Uterus (tissue), 4 donors: ENCODE measurements around the gene ADAM33. TPM values are rescaled to one million over a fixed set of nuclear protein-coding genes. Genes with fewer than 3 reads are reported as not detected.

Experiments
- DNase-seq, 2 donors: peaks; one replicate each; pipeline ENCODE4 v3.0.0-alpha.2; 2019 to 2020
- H3K27ac ChIP-seq, 2 donors: fragments of 200-600 bp; sonication (generic); 1 replicate in 1 of 2; 2 replicates in 1 of 2; pipeline ENCODE4 v1.5.1; 2016 to 2018
- H3K27me3 ChIP-seq, 2 donors: fragments of 200-600 bp; sonication (generic); one replicate each; pipeline ENCODE4 v1.5.1; 2018 to 2019; ENCODE audit warnings: control low read depth in 1 of 2
- H3K36me3 ChIP-seq, 2 donors: fragments of 200-600 bp; sonication (generic); one replicate each; pipeline ENCODE4 v1.5.1; 2019; ENCODE audit warnings: control low read depth in 1 of 2
- H3K4me1 ChIP-seq, 2 donors: fragments of 200-600 bp; sonication (generic); one replicate each; pipeline ENCODE4 v1.5.1; 2018 to 2019; ENCODE audit warnings: control low read depth in 1 of 2
- H3K4me3 ChIP-seq, 2 donors: fragments of 200-600 bp; sonication (generic); 1 replicate in 1 of 2; 2 replicates in 1 of 2; pipeline ENCODE4 v1.5.1; 2018 to 2019; ENCODE audit warnings: mild to moderate bottlenecking in 1 of 2
- H3K9me3 ChIP-seq, 2 donors: fragments of 200-600 bp; sonication (generic); one replicate each; pipeline ENCODE4 v1.5.1; 2019; ENCODE audit warnings: control low read depth in 1 of 2
- CTCF ChIP-seq, 4 experiments: fragments of 200-600 bp in 2 of 4; fragments of 450-650 bp in 2 of 4; sonication (generic) in 2 of 4; IDR thresholded peaks; one replicate each; pipeline ENCODE4 v1.5.1; 2016 to 2019; ENCODE audit warnings: antibody characterized with exemption in 4 of 4, mild to moderate bottlenecking in 2 of 4, moderate library complexity in 1 of 4
- POLR2A ChIP-seq, 2 donors: fragments of 450-650 bp; IDR thresholded peaks; one replicate each; pipeline ENCODE4 v1.6.1; 2016; ENCODE audit warnings: antibody characterized with exemption in 2 of 2, mild to moderate bottlenecking in 1 of 2, moderate library complexity in 1 of 2
- intact Hi-C: fragments of 100-400 bp; cut with DNase I; formaldehyde crosslinking; loops from one replicate; pipeline ENCODE4 v1.15.1; 2023; ENCODE audit warnings: low total_unique reads
- total RNA-seq, 4 donors: library from RNA; depleted of rRNA in 3 of 4; stranded (reverse); fragments of >200 nt in 3 of 4; gene quantifications; one replicate each; pipeline versions ENCODE4 v1.1.0 to v1.2.4, GENCODE V29; 2014 to 2023
- donor health status: DM: yes; HTN: yes; CAD: no.

The ADAM33 gene
- total RNA-seq, 4 donors from 2014 or later, result 66.5 to 215 (median 128) TPM

- H3K27ac ChIP-seq, result no peak overlapping the region
- DNase-seq, result no peak
- TF ChIP-seq POLR2A (IDR thresholded peaks at IDR 0.05) (no peak), CTCF (IDR thresholded peaks at IDR 0.05) (no peak)
- no peaks in the 10 kb centered on the region for H3K4me1 ChIP-seq
- no peaks in the 10 kb centered on the region for H3K27me3 ChIP-seq
- H3K36me3 ChIP-seq, result no peaks in the 10 kb centered on the region
- H3K4me3 ChIP-seq, result no peak overlapping the region
- H3K9me3 ChIP-seq, result no peaks in the 10 kb centered on the region
- intact Hi-C loops, result no loop called here
These were observed 25.7 kb upstream of the ADAM33 start for GRCh38 chr20:3707508-3707899.

DNA sequence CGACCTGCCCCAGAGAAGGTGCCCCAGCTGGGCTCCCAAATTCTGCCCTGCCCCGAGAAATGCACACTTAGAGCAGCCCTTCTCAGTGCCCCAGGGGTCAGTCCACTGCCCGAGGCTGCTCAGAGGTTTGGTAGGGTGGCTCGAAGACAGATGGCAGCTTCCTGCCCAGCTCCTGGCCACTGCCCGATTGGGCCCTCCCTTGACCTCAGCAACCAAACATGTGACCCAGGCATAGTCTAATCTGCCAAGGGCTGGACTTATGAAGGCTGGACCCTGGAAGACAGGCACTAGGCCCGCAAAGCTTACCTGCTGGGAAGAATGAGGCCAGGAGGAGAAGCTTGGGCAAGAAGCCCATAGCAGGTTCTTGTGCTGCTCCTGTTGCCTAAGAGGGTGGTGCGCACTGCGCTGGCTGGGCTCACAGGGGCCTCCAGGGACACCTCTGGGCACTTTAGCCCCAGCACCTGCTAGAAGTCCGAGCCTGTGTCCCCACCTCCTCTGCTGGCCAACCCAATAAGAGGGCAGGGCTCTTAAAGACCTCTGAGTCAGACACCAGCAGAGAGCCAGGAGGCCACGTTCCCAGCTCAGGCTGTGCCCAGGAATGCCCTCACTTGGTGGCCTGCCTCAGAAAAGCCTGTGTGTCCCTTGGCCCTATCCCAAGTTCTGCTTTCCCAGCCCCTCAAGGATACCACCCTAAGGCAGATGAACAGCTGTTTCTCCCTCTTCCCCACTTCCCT lies 25.1 kb upstream of the ADAM33 start:
- DNase-seq, result no peak
- Histone ChIP-seq H3K27me3 (no peaks in the 10 kb centered on the region), H3K4me3 (no peak overlapping the region), H3K27ac (no peak overlapping the region), H3K9me3 (no peaks in the 10 kb centered on the region), H3K36me3 (no peaks in the 10 kb centered on the region), H3K4me1 (no peaks in the 10 kb centered on the region)
- TF ChIP-seq CTCF (IDR thresholded peaks at IDR 0.05) (no peak), POLR2A (IDR thresholded peaks at IDR 0.05) (no peak)
- intact Hi-C loops, result no loop called here

DNA sequence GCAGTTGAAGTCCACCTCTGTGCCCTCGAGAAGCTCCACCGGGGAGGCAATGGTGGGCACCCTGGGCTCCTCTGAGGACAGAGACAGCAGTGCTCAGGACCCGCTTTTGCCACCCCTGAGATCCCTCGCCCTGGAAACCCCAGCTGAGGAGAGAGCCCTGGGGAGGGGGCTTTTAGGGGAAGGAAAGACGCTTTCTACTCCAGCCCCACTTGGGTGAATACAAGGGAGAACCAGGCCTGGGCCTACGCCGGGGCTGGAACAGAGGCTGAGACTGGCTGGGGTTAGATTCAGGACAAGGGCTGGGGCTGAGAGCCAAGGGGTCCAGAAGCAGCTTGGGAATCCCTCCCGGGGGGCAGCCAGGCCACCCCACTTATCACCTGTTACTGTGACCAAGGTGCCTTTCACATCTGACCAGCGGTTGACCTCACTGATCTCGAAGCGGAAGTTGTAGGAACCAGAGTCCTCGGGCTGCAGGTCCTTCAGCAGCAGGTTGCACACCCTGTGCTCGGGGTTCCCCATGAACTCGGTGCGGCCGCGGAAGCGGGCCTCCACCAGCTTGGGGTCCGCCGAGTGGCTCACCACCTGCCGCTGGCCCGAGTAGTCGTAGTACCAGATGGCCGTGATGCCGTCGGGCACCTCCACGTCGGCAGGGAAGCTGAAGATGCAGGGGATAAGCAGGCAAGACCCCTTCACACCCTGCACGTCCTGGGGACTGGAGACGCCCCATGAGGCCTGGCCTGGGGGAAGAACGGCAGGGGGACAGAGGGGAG lies 24.3 kb upstream of the ADAM33 start:
- TF ChIP-seq POLR2A (IDR thresholded peaks at IDR 0.05) (no peak), CTCF (IDR thresholded peaks at IDR 0.05) (no peak)
- intact Hi-C loops, result no loop called here
- Histone ChIP-seq H3K36me3 (no peaks in the 10 kb centered on the region), H3K27me3 (no peaks in the 10 kb centered on the region), H3K4me1 (no peaks in the 10 kb centered on the region), H3K27ac (no peak overlapping the region), H3K9me3 (no peaks in the 10 kb centered on the region), H3K4me3 (no peak overlapping the region)
- no peak for DNase-seq

DNA sequence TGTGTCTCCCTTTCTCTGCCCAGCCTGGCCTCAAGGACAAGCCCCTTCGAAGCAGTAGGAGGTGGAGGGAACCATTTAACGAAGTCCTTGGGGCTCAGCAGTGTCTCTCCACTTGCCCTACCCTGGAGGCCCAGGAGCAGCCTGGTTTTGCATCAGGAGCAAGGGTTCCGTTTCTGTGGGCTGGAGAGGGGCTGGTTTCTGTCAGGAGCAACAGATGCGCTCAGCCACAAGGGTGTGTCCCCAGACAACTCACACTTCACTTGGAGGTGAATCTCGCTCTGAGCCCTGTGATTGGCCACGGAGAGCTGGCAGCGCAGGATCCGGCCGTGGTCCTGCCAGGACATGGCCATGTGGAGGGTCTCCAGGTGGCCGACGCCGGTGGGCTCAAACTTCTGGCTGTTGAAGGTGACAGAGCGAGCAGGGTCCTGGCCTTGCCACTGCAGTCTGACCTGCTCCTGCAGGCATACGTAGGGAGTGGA lies 23.7 kb upstream of the ADAM33 start:
- Histone ChIP-seq H3K4me1 (no peaks in the 10 kb centered on the region), H3K9me3 (no peaks in the 10 kb centered on the region), H3K36me3 (no peaks in the 10 kb centered on the region), H3K4me3 (no peak overlapping the region), H3K27me3 (no peaks in the 10 kb centered on the region), H3K27ac (no peak overlapping the region)
- TF ChIP-seq POLR2A (IDR thresholded peaks at IDR 0.05), result no peak
- DNase-seq, result no peak
- intact Hi-C loops, result no loop called here

GRCh38 chr20:3704087-3704486 lies 22.3 kb upstream of the ADAM33 start:
- H3K27ac ChIP-seq, result no peak overlapping the region
- H3K36me3 ChIP-seq, result no peaks in the 10 kb centered on the region
- DNase-seq, result no peak
- H3K27me3 ChIP-seq, result no peaks in the 10 kb centered on the region
- no peaks in the 10 kb centered on the region for H3K4me1 ChIP-seq
- TF ChIP-seq CTCF (IDR thresholded peaks at IDR 0.05) (no peak), POLR2A (IDR thresholded peaks at IDR 0.05) (no peak)
- intact Hi-C loops, result no loop called here
- H3K4me3 ChIP-seq, result no peak overlapping the region
- H3K9me3 ChIP-seq, result no peaks in the 10 kb centered on the region
